DOHH2 (cell line): Measurements from ENCODE around the gene SMARCA4.

Source experiments
- H3F3A ChIP-seq: fragments of 200-600 bp; sonication (generic), shearing (Covaris generic); 2 replicates; pipeline ENCODE4 v1.6.0; 2016; ENCODE audit warnings: antibody characterized with exemption, mild to moderate bottlenecking; ENCODE audit not compliant: control insufficient read depth, insufficient read depth
- H3K27ac ChIP-seq: fragments of 200-600 bp; sonication (generic); 2 replicates; pipeline ENCODE4 v1.5.1; 2014; ENCODE audit warnings: low read depth, mild to moderate bottlenecking, low read length, moderate library complexity
- H3K27me3 ChIP-seq: fragments of 200-600 bp; sonication (generic); 2 replicates; pipeline ENCODE4 v1.6.1; 2014; ENCODE audit warnings: mild to moderate bottlenecking, low read length, mixed read lengths; ENCODE audit not compliant: control insufficient read depth
- H3K36me3 ChIP-seq: fragments of 200-600 bp; sonication (generic); 2 replicates; pipeline ENCODE4 v1.6.1; 2014; ENCODE audit warnings: mild to moderate bottlenecking, low read length, moderate library complexity, mixed read lengths; ENCODE audit not compliant: control insufficient read depth
- H3K4me1 ChIP-seq: fragments of 200-600 bp; sonication (generic); 2 replicates; pipeline ENCODE4 v1.6.1; 2014; ENCODE audit warnings: mild to moderate bottlenecking, low read length, mixed read lengths; ENCODE audit not compliant: control insufficient read depth
- H3K4me2 ChIP-seq: fragments of 200-600 bp; sonication (generic); 2 replicates; pipeline ENCODE4 v1.6.0; 2014; ENCODE audit warnings: mild to moderate bottlenecking, low read length, moderate library complexity
- H3K4me3 ChIP-seq: fragments of 200-600 bp; sonication (generic); 2 replicates; pipeline ENCODE4 v1.5.1; 2014; ENCODE audit warnings: mild to moderate bottlenecking, low read length, mixed read lengths
- H3K79me2 ChIP-seq: fragments of 200-600 bp; sonication (generic); 2 replicates; pipeline ENCODE4 v1.6.1; 2014; ENCODE audit warnings: mild to moderate bottlenecking, low read length, mixed read lengths; ENCODE audit not compliant: control insufficient read depth
- H3K9me2 ChIP-seq: fragments of 200-600 bp; sonication (generic); replicated peaks from 2 replicates; pipeline ENCODE4 v1.6.1; 2014; ENCODE audit warnings: mild to moderate bottlenecking, low read length, mixed read lengths; ENCODE audit not compliant: control insufficient read depth
- H3K9me3 ChIP-seq: fragments of 200-600 bp; sonication (generic); 2 replicates; pipeline ENCODE4 v1.6.1; 2014; ENCODE audit warnings: antibody characterized with exemption, low read length, mixed read lengths; ENCODE audit not compliant: control insufficient read depth, insufficient read depth
- H4K20me1 ChIP-seq: fragments of 200-600 bp; sonication (generic); 2 replicates; pipeline ENCODE4 v1.6.0; 2014; ENCODE audit warnings: low read depth, mild to moderate bottlenecking, antibody characterized with exemption, low read length, moderate library complexity; ENCODE audit not compliant: control insufficient read depth, insufficient read depth
- EZH2phosphoT487 ChIP-seq: fragments of 200-600 bp; sonication (generic); IDR thresholded peaks from 2 replicates; pipeline ENCODE4 v1.6.1; 2017; ENCODE audit warnings: borderline replicate concordance, mild to moderate bottlenecking, antibody characterized with exemption, low read length, moderate library complexity, mixed read lengths
- TF ChIP-seq, protein P1 (sequence below): fragments of 200-600 bp; sonication (generic); IDR thresholded peaks from one replicate; pipeline ENCODE4 v1.5.1; 2014; ENCODE audit warnings: antibody characterized with exemption, mild to moderate bottlenecking, low read depth, low read length; ENCODE audit not compliant: poor library complexity, severe bottlenecking

SMARCA4 gene

GRCh38 chr19:11021760-11022144 is 60.9 kb downstream of the SMARCA4 start:
- no peak for TF ChIP-seq EZH2phosphoT487
- TF ChIP-seq, protein P1, sequence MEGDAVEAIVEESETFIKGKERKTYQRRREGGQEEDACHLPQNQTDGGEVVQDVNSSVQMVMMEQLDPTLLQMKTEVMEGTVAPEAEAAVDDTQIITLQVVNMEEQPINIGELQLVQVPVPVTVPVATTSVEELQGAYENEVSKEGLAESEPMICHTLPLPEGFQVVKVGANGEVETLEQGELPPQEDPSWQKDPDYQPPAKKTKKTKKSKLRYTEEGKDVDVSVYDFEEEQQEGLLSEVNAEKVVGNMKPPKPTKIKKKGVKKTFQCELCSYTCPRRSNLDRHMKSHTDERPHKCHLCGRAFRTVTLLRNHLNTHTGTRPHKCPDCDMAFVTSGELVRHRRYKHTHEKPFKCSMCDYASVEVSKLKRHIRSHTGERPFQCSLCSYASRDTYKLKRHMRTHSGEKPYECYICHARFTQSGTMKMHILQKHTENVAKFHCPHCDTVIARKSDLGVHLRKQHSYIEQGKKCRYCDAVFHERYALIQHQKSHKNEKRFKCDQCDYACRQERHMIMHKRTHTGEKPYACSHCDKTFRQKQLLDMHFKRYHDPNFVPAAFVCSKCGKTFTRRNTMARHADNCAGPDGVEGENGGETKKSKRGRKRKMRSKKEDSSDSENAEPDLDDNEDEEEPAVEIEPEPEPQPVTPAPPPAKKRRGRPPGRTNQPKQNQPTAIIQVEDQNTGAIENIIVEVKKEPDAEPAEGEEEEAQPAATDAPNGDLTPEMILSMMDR: no peak
- Histone ChIP-seq H3K9me3 (no peaks in the 10 kb centered on the region), H3K4me2 (no peak overlapping the region), H3F3A (no peaks in the 10 kb centered on the region), H3K27me3 (no peaks in the 10 kb centered on the region), H3K4me1 (no peaks in the 10 kb centered on the region), H3K79me2 (peaks cover 3% of the 10 kb centered on the region; the same call in 1 of the 2 replicates), H3K27ac (no peak overlapping the region), H3K4me3 (no peak overlapping the region), H3K9me2 (no peaks in the 10 kb centered on the region), H4K20me1 (no peaks in the 10 kb centered on the region), H3K36me3 (peaks cover 95% of the 10 kb centered on the region)

DNA sequence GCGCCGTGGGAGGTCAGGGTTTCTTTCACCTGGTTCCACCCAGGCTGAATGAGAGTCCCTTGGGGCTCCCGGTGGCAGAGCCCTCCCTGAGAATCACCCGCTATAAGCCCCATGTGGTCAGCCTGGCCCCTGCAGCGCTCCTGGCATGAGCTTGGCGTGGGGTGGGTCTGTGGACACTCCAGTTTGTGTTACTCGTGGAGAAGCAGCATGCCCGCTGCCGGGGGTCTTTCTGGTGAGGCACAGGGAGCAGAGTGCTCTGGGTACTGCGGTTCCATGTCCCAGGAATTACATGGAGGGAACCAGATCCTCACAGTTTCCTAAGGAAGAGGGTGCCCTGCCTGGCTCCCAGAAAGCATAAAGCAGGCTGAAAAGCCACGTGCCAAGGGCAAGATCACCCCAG is 62.2 kb downstream of the SMARCA4 start:
- no peaks in the 10 kb centered on the region for H3K9me2 ChIP-seq
- H4K20me1 ChIP-seq: no peaks in the 10 kb centered on the region
- H3K9me3 ChIP-seq: no peaks in the 10 kb centered on the region
- H3K79me2 ChIP-seq: no peaks in the 10 kb centered on the region; the same call in 1 of the 2 replicates
- no peak for TF ChIP-seq EZH2phosphoT487
- TF ChIP-seq, protein P1: no peak
- no peak overlapping the region for H3K27ac ChIP-seq
- peaks cover 95% of the 10 kb centered on the region for H3K36me3 ChIP-seq
- no peak overlapping the region for H3K4me2 ChIP-seq
- no peak overlapping the region for H3K4me3 ChIP-seq
- no peaks in the 10 kb centered on the region for H3K27me3 ChIP-seq
- H3K4me1 ChIP-seq: no peaks in the 10 kb centered on the region
- H3F3A ChIP-seq: no peaks in the 10 kb centered on the region

DNA sequence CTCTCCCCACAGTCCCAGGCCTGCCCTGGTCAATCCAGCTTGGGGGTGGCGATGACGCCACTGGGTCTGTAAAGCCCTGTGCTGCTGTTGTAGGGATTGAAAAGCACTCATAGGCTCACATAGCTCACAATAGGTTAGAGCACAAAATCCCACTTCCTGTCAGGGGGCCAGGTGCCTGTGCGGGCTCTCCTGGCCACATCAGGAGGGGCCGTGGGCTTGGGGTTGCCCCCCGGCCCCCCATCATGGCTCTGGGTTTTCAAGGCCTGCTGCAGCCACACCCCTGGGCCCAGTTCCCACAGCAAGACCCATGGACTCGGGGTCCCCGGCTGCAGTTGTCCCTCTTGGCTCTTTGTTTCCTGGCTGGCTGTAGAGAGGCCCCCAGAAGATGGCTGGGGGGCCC is 62.9 kb downstream of the SMARCA4 start:
- H3K27ac ChIP-seq: no peak overlapping the region
- H3K4me1 ChIP-seq: no peaks in the 10 kb centered on the region
- TF ChIP-seq, protein P1: no peak
- no peak for TF ChIP-seq EZH2phosphoT487
- H3K79me2 ChIP-seq: no peaks in the 10 kb centered on the region
- no peaks in the 10 kb centered on the region for H3K9me2 ChIP-seq
- no peak overlapping the region for H3K4me2 ChIP-seq
- peaks cover 95% of the 10 kb centered on the region for H3K36me3 ChIP-seq
- H3F3A ChIP-seq: no peaks in the 10 kb centered on the region
- H4K20me1 ChIP-seq: no peaks in the 10 kb centered on the region
- no peaks in the 10 kb centered on the region for H3K27me3 ChIP-seq
- H3K9me3 ChIP-seq: no peaks in the 10 kb centered on the region
- no peak overlapping the region for H3K4me3 ChIP-seq
